GM18868 (cell line): ENCODE measurements around the gene ZFP90.

Experiments used
- ATAC-seq: cut with Tn5 transposase; IDR thresholded peaks from one replicate; pipeline ENCODE4 v1.9.1; 2021; ENCODE audit warnings: mild to moderate bottlenecking, moderate library complexity; ENCODE audit not compliant: unreplicated experiment

The ZFP90 gene

DNA sequence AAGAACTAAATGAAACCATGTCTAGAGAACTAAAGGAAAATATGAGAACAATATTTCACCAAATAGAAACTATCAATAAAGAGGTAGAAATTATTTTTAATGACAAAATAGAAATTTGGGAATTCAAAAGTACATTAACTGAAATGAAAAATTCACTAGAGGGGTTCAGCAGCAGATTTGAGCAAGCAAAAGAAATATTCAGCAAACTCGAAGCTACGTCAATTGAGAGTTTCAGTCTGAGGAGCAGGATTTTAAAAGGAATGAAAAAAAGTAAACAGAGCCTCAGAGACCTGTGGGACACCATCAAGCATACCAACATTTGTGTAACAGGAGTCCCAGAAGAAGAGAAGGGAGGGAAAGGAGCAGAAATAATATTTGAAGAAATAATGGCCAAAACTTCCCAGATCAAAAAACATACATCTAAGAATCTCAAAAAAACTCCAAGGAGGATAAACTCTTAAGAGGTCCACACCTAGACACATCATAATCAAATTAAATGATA lies 38.3 kb downstream of the ZFP90 start:
- no peak for ATAC-seq

- ATAC-seq, result no peak
Observed at GRCh38 chr16:68590201-68590994, 51.3 kb downstream of the ZFP90 start.

- no peak for ATAC-seq
Observed at GRCh38 chr16:68592466-68593337, 53.6 kb downstream of the ZFP90 start.

DNA sequence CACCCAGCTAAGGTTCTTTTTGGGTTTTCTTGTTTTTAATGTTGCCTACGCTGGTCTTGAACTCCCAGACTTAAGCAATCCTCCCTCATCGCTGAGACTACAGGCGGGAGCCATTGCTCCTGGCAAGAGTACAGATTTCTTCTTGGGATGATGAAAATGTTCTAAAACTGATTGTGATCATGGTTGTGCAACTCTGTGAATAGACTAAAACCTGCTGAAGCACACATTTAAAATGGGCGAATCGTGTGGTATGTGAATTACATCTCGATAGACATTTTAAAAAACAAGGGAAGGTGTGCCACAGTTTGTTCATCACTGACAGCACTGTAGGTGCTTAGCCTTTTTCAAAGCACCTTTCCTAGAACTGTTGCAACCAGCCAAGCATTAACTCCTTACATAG lies 57.2 kb downstream of the ZFP90 start:
- no peak for ATAC-seq

- ATAC-seq, result no peak
Observed at GRCh38 chr16:68599586-68599985, 60.5 kb downstream of the ZFP90 start.

GRCh38 chr16:68605746-68606145 lies 66.7 kb downstream of the ZFP90 start:
- no peak for ATAC-seq

- no peak for ATAC-seq
Observed at GRCh38 chr16:68607443-68607842, 68.4 kb downstream of the ZFP90 start.

DNA sequence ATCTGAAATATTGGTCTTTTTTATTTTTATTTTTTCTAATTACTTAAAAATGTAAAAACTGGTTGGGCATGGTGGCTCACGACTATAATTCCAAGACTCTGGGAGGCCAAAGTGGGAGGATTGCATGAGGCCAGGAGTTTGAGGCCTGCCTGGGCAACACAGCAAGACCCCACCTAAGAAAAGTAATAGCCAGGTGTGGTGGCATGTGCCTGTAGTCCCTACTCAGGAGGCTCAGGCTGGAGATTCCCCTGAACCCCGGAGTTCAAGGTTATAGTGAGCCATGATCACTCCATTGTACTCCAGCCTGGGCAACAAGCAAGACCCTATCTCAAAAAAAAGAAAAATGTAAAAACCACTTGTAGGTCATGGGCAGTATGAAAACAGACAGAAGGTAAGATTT lies 69.2 kb downstream of the ZFP90 start:
- no peak for ATAC-seq

DNA sequence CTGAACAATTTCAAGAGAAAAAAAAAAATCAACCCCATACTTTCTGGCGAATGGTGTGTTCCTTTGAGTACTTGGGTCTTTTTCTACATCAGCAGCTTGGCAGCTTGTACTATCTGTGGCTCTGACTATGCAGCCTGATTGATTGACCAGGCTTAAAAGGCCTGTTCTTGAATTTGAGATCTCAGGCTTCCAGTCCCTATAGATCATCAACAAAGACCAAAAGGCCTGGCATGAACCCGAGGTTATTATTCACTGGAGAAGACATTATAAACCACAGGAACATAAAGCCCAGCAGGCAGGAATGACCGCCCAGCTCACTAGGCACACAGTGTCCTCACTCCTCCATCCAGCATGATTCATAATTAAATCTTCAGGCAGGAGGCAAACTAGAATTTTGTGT lies 73.9 kb downstream of the ZFP90 start:
- no peak for ATAC-seq

DNA sequence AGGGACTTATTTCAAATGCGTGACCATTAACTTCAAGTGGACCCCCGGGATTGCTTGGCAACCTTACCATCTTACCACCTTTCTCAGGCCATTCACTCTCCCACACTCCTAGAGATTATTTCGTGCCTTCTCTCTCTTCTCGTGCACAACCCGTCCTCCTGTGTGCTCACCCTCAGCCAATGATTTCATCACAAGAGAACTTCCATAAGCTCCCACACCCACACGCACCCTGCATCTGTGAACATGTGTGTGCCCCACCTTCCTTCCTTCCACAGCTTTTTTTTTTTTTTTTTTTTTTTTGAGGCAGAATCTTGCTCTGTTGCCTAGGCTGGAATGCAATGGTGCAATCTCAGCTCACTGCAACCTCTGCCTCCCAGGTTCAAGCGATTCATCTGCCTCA lies 78.6 kb downstream of the ZFP90 start:
- ATAC-seq, result no peak
